GF-D8 (cell line): Measurements from ENCODE around the gene CADM1.

Source experiments
- DNase-seq: peaks from one replicate; lab custom pipeline; 2025; lab: John Stamatoyannopoulos, UW

The CADM1 gene

GRCh38 chr11:115207916-115208315 lies 296.3 kb downstream of the CADM1 start:
- DNase-seq = no peak

GRCh38 chr11:115207166-115207591 lies 297.0 kb downstream of the CADM1 start:
- no peak for DNase-seq

GRCh38 chr11:115206365-115207022 lies 297.7 kb downstream of the CADM1 start:
- DNase-seq = no peak

- DNase-seq = no peak
These were observed 301.2 kb downstream of the CADM1 start for GRCh38 chr11:115202900-115203552.

- DNase-seq = no peak
These were observed 302.1 kb downstream of the CADM1 start for GRCh38 chr11:115202074-115202473.

GRCh38 chr11:115201111-115201792 lies 303.0 kb downstream of the CADM1 start:
- no peak for DNase-seq

- DNase-seq = no peak
These were observed 304.6 kb downstream of the CADM1 start for GRCh38 chr11:115199481-115200069.

GRCh38 chr11:115198321-115198741 lies 305.9 kb downstream of the CADM1 start:
- DNase-seq = no peak

GRCh38 chr11:115197433-115197832 lies 306.8 kb downstream of the CADM1 start:
- DNase-seq = no peak

GRCh38 chr11:115197031-115197430 lies 307.2 kb downstream of the CADM1 start:
- no peak for DNase-seq

GRCh38 chr11:115194802-115195110 lies 309.5 kb downstream of the CADM1 start:
- DNase-seq = no peak

GRCh38 chr11:115193914-115194801 lies 310.1 kb downstream of the CADM1 start:
- no peak for DNase-seq

GRCh38 chr11:115191761-115192160 lies 312.5 kb downstream of the CADM1 start:
- DNase-seq = no peak

- no peak for DNase-seq
These were observed 314.0 kb downstream of the CADM1 start for GRCh38 chr11:115190196-115190595.

GRCh38 chr11:115188898-115189278 lies 315.3 kb downstream of the CADM1 start:
- no peak for DNase-seq

GRCh38 chr11:115188188-115188897 lies 315.9 kb downstream of the CADM1 start:
- DNase-seq = no peak

- no peak for DNase-seq
These were observed 318.3 kb downstream of the CADM1 start for GRCh38 chr11:115185931-115186330.

GRCh38 chr11:115185507-115185906 lies 318.7 kb downstream of the CADM1 start:
- no peak for DNase-seq

GRCh38 chr11:115184901-115185300 lies 319.3 kb downstream of the CADM1 start:
- DNase-seq = no peak

- DNase-seq = no peak
These were observed 320.4 kb downstream of the CADM1 start for GRCh38 chr11:115183830-115184229.

- no peak for DNase-seq
These were observed 321.1 kb downstream of the CADM1 start for GRCh38 chr11:115183136-115183535.
